Peyer's patch (tissue), 4 donors: ENCODE data around the gene HDHD5.

Source experiments
- POLR2A ChIP-seq, 2 donors: fragments of 450-650 bp; IDR thresholded peaks; one replicate each; pipeline ENCODE4 v1.5.1; 2017; ENCODE audit warnings: antibody characterized with exemption in 2 of 2, mild to moderate bottlenecking in 2 of 2, moderate library complexity in 2 of 2
- TF ChIP-seq, protein P1 (sequence below), 6 experiments: fragments of 450-650 bp in 4 of 6; fragments of 200-600 bp in 2 of 6; sonication (generic) in 1 of 6; IDR thresholded peaks; one replicate each; pipeline ENCODE4 v1.5.1; 2017 to 2019; ENCODE audit warnings: antibody characterized with exemption in 6 of 6, mild to moderate bottlenecking in 3 of 6, moderate library complexity in 1 of 6

DNA sequence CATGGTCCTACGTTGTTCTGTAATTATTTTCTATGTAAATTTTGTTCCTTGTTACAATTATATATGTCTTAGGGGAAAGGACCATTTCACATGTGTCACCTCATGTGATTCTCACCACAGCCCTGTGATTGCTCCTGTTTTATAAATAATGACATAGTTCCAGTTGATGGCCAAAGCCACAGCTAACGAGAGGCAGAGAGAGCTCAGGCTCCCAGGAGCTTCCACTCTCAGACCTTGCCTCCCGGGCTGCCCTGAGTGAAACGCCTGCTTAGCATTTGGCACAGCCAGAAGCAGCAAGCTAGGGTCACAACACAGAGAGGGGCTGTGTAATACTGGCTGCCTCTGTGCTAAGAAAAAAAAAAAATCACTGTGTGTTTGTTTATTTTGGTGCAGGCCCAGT is 43.8 kb downstream of the HDHD5 start:
- TF ChIP-seq, protein P1, sequence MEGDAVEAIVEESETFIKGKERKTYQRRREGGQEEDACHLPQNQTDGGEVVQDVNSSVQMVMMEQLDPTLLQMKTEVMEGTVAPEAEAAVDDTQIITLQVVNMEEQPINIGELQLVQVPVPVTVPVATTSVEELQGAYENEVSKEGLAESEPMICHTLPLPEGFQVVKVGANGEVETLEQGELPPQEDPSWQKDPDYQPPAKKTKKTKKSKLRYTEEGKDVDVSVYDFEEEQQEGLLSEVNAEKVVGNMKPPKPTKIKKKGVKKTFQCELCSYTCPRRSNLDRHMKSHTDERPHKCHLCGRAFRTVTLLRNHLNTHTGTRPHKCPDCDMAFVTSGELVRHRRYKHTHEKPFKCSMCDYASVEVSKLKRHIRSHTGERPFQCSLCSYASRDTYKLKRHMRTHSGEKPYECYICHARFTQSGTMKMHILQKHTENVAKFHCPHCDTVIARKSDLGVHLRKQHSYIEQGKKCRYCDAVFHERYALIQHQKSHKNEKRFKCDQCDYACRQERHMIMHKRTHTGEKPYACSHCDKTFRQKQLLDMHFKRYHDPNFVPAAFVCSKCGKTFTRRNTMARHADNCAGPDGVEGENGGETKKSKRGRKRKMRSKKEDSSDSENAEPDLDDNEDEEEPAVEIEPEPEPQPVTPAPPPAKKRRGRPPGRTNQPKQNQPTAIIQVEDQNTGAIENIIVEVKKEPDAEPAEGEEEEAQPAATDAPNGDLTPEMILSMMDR (IDR thresholded peaks at IDR 0.05), result no peak
- TF ChIP-seq POLR2A (IDR thresholded peaks at IDR 0.05), result no peak
